Fibroblast of lung (primary cell): ENCODE results near the gene KCNQ2.

Experiments
- EZH2 ChIP-seq: IDR thresholded peaks from 2 replicates; pipeline ENCODE4 v1.5.1; 2012; ENCODE audit warnings: low read length, control low read depth, mild to moderate bottlenecking; ENCODE audit errors: missing control alignments
- TF ChIP-seq, protein P1 (sequence below), 2 donors: IDR thresholded peaks in 1 of 2; conservative IDR thresholded peaks in 1 of 2; 1 replicate in 1 of 2; 2 replicates in 1 of 2; pipeline ENCODE4 v1.5.1; 2011 to 2012; ENCODE audit warnings: low read length in 2 of 2, control low read depth in 1 of 2, inconsistent platforms in 1 of 2, low read depth in 1 of 2, mild to moderate bottlenecking in 1 of 2

DNA sequence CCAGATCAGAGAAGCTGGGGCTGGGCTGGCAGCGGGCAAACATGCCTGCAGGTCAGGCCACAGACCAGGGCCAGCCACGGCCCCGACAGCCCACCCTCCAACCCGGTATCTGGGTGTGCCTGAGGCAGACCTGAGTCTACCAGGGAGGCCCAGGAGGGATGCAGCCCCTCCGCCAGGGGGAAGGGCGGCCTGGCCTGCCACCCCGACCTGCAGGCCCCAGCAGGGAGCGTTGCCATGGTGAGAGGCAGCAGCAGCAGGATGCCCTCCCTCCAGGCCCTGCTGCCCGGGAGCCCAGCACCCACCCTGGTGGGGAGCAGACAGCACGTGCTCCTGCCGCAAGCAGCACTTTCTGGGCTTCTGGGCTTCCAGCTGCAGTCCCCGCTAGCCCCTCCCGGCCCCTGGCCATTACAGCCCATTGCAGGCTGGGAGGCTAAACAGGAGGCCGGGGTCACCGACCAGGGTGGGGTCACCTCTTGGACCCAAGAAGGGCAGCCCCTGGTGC lies 30.3 kb upstream of the KCNQ2 start:
- TF ChIP-seq, protein P1, sequence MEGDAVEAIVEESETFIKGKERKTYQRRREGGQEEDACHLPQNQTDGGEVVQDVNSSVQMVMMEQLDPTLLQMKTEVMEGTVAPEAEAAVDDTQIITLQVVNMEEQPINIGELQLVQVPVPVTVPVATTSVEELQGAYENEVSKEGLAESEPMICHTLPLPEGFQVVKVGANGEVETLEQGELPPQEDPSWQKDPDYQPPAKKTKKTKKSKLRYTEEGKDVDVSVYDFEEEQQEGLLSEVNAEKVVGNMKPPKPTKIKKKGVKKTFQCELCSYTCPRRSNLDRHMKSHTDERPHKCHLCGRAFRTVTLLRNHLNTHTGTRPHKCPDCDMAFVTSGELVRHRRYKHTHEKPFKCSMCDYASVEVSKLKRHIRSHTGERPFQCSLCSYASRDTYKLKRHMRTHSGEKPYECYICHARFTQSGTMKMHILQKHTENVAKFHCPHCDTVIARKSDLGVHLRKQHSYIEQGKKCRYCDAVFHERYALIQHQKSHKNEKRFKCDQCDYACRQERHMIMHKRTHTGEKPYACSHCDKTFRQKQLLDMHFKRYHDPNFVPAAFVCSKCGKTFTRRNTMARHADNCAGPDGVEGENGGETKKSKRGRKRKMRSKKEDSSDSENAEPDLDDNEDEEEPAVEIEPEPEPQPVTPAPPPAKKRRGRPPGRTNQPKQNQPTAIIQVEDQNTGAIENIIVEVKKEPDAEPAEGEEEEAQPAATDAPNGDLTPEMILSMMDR (conservative IDR thresholded peaks at IDR 0.05 in 1 of 2, IDR thresholded peaks at IDR 0.05 in 1 of 2; ENCODE audit: low read depth in 1 of 2, low read length in 2 of 2), result no peak
- TF ChIP-seq EZH2, result no peak
